Measurements from ENCODE around the gene ACTN4.
A peak's percentile ranks its signal among the peaks of the same experiment; 100 is the strongest.

ACTN4 gene

DNA sequence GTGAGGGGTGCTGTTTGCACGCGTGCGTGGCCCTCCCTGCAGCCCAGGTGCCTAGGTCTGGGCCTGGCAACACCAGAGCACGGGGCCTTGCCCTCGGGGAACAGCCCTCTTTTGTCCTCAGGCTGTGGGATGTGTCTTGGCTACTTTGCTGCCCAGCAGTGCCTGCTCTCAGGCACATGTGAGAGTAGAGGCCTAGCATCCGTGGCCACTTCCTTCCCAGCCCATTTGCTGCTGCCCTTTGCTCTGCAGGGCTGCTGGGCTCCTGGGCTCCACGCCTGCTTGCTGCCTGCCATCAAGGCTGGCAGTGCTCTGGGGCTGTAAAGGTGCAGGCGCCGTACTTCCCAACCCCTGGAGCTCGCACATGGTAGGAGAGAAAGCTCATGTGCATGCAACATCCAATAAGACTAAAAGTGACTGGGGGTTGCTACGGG, 50.2 kb downstream of the ACTN4 start:
- no peak for DNase-seq

DNA sequence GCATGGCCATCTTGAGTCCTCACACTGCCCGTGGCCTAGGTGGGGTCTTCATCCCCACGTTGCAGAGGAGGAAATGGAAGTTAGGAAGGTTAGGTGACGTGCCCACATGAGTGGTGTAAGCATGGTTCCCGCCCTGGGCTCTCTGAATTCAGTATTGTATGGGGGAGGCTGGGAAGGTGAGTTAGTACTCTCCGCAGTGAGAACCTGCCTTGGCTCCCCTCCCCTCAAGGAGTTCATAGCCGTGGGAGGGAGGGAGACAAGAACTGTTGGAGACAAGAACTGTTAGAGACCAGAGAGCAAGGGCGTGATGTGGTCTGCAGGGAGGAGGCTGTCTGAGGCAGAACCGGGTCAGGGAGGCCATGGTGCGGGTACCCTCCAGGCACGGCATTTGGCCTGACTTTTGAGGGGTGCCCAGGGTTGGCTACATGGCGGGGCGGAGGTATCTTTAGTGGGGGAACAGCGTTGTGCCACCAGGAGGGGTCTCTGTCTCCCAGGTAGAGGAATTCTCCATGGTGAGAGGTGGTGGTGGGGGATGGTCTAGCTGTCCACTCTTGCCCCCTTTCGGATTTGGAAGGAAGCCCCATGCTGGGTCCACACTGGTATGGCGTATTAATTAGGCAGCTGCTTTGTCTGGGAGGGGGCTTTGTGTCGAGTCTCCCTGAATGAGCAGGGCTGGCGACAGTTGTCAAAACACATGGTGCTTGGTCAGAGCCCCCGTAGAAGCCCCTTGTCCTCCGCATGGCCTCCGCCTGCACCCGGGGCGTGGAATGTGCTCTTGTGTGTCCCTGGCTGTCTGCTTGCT, 51.0 kb downstream of the ACTN4 start:
- DNase-seq: no peak

DNA sequence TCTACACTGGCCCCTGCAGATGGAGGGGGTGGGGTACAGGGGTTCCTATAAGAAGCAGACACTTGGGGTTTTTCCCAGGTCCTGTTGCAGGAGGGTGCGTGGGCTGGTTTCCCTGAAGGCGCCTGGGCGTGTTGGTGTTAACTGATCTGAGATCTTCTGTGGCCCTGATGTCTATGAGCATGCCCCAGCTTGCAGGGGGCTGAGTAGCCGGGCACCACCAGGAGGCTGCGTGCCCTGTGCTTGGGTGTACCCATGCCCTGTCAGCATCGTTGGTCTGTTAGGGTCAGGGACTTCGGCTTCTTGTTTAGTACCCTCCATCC, 51.5 kb downstream of the ACTN4 start:
- peak; percentile 57 to 80 (median 61) for DNase-seq

DNA sequence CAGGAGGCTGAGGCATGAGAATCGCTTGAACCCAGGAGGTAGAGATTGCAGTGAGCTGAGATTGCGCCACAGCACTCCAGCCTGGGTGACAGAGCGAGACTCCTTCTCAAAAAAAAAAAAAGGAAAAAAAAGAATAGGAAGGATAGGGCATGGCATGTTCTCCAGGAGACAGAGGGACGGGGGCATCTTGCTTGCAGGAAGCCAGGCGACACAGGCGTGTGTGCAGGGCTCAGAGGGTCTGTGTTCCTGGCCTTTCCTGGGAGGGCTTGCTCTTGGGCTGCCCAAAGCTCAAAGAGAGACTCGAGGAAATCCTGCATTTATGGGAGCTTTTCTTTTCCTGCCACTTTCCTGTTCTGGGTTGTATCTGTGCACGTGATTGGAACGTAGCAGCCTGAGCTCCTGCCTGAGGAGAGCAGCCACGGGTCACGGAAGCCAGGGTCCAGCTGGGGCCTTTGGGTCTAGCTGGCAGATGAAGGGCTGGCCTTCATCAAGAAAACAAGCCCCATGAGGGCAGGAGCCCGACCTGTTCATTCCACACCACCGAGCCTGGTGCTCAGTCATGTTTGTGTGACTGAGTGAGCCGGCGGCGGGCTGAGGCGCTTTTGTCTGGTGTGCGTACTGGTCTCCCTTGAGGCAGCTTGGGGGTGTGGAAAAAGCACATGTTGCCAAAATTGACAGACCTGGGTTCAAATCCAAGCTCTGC, 52.3 kb downstream of the ACTN4 start:
- DNase-seq: no peak

DNA sequence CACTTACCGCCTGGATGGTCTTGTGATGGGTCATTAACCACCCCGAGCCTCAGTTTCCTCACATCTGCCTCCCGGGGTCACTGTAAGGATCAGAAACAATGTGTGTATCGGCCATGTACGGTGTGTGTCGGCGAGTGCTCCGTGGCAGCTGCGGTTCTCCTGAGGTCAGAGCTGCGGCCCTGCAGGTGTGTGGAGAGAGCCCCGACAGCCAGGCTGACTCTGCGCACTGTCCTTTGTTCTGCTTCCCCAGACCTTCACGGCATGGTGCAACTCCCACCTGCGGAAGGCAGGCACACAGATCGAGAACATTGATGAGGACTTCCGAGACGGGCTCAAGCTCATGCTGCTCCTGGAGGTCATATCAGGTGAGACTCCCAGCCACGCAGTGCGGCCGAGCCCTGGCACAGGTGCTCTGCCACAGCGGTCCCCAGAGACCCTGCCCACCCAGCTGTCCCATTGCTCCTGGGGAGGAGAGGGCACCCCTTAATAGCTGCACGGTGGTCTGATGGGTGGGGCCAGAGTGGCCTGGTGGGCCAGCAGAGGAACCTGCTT, 53.0 kb downstream of the ACTN4 start:
- no peak for DNase-seq

DNA sequence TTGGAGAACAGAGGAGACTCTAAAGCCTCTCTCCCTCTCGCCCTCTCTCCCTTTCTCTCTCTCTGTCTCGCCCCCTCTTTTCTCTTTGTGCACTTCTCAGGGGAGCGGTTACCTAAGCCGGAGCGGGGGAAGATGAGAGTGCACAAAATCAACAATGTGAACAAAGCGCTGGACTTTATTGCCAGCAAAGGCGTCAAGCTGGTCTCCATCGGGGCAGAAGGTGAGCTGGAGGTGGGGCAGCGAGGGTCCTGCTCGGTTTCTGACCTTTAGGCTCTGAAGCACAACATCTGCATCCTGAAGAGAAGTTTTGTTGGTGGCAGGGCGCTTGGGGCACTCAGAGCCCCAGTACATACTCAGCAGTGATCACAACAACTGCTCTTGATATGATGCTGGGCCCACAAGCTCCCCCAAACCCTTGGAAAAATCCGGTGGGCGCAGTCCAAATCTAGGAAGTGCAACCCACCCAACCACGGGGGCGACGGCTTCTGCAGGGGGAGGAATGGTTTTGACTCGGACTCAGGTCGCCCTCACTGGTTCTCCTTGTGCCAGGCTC, 53.5 kb downstream of the ACTN4 start:
- no peak for DNase-seq

DNA sequence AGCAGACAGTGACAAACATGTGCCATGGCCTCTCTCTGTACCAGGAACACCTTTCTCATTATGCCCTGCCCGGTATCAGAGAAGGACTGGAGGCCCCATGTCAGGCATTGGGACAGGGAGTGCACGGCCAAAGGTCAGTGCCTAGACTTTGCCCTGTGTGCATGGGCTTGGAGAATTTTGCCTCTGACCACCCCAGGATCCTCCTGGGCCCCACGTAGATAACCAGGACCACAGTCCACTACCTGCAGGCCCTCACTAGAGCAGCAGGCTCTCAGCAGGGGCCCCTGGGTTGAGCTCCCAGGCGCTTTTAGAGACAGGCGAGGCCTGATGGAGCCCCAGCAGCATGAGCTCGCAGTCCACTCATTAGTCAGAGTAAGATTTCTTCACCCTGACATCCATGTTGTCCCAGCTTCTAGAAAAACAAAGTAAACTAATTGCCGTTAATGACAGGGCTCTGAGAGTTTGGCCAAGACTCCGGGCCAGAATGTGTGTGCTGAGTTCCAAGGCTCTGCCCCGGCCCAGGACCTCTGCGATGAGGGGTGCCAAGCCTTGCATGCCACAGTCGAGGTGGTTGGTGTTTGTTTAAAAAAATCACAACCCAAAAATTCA, 54.1 kb downstream of the ACTN4 start:
- no peak for DNase-seq

DNA sequence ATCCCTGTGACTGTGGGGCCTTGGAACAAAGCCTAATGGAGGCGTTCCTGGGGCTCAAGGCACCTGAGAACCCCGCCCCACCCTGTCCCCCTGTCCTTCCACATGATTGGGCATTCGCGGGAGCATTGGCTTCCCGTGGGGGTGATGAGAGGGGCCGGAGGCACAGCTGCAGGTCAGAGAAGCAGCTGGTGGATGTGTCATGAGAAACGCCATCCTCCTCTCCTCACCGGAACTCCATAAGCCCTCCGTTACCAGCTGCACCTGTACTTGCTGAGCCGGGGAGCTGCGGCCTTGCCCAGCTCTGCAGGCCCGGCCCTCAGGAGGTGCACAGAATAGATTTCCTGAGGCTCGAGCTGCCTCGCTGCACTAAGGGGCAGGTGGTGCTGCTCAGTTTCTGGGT, 54.8 kb downstream of the ACTN4 start:
- no peak for DNase-seq

DNA sequence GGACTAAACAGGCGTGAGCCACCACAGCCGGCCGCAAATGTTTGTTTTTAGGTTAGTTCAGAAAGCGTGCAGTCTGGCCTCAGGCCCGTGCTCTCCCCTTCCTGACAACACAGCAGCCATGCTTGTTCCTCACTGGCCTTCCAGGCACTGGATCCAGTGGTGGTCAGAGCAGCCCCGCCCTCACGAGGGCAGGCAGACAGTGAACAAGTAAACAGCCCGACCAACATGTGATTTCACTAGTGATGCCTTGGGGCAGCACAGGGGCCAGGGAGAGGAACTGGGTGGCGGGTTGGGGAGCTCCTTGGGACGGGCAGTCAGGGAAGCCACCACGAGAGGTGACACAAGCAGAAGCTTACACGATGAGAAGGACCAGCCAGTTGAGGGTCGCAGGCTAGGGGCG, 56.1 kb downstream of the ACTN4 start:
- no peak for DNase-seq

DNA sequence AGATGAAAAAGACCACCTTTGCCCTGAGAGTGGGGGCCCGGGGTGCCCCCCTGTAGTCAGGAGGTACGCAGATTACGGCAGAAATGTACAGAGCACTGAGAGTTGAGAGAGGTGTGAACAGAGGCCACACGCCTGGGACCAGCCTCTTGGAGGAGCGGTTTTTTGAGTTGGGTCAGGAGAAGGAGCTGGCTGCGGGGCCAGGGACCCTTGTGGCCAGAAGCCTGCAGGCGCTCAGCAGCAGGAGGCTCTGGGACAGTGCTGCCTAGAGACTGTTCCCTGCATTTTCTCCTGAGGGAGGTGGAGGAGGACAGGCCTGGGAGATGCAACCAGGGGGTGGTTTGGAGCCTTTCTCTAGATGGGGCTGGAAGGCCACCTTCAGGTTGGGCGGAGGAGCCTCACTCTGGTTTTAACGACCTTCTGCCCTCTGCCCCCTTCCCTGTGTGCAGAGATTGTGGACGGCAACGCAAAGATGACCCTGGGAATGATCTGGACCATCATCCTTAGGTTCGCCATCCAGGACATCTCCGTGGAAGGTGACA, 57.1 kb downstream of the ACTN4 start:
- DNase-seq: no peak

DNA sequence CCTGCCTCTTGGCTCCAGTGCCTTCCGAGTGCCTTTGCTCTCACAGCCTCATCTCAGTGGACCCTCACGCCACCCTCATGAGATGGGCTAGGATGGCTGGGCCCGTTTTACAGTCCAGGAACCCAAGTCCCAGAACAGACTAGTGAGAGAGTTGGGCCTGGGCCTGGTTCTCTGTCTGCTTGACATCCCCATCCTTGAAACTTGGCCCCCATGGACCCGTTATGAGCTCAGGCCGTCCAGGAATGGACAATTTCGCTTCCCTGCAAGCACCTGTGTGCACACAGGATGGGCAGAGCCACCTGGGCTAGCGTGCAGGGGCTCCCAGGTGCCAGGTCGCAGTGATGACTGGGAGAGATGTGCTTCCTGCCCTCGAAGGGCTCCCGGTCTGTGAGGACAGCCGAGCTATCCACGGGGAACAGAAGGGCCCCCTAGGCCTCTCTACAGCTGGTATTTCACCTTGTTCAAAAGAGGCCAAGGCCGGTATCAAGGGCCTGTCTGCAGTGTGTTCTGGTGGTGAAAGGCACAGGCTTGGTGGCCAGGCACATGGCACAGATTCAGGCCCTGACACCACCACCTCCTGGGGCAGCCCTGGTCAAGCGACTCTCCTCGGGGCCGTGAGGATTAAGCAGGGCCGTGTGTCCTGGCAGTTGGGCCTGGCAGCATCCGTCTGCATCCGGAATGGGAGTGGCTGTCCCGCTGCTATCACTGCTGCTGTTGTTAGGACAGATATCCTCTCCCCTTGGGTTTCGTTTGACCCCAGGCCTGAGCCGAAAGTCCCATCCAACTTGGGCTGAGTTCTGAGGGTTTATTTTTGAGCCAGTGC, 58.0 kb downstream of the ACTN4 start:
- DNase-seq: no peak

DNA sequence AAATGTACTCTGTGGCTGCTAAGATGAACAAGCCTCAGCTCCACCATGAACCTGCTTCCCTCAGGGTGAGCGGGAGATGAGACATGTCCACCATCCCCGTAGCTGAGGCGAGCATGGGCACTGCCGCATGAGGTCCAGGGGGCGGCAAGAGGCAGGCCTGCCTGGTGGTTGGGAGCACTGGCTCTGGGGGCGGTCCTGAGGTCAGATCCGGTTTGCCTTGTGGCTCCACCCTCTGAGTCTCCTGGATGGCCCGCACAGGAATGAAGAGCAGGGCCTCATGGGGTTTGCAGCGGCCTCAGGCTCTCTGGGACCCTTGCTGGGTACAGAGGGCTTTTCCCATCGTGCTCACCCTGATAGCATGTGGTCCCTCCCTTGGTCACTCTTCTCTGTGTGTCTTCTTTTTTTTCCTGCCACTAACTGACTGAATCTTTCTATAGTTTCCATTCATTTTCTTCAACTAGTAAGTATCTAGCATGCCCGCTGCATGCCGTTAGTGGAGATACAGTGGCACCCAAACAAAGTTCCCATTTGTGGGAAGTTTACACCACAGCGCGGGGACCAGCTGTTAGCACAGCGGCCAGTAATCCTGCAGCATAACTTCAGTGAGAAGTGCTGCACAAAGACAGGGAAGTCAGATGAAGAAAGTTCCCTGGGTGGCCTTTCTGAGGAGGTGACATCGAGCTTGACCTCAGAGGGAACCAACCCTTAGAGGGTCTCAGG, 59.5 kb downstream of the ACTN4 start:
- DNase-seq: no peak

DNA sequence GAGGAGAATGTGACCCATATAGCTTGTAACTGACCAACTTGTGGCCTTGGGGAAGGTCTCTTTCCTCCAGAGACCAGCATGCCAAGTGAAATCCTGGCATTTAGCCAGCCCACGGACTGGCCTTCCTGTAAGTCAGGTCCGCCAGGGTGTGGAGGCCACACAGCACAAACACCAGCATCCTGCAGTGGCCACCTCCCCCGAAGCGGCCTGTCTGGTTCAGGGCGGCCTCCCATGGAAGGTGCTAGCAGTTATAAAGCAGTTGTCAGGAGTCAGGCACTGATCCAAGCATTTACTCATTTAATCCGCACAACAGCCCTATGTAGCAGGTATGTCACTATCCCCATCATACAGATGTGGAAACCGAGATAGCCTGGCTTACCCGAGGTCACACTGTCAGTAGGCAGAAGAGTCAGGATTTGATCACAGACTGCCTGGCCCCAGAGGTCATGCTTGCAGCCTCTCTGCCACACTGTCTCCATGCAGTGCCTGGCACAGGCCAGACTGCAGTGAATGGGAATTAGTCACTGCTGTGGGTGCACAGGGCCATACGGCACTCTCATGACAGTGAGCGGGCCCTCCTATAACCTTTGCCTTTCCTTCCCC, 60.2 kb downstream of the ACTN4 start:
- no peak for DNase-seq

DNA sequence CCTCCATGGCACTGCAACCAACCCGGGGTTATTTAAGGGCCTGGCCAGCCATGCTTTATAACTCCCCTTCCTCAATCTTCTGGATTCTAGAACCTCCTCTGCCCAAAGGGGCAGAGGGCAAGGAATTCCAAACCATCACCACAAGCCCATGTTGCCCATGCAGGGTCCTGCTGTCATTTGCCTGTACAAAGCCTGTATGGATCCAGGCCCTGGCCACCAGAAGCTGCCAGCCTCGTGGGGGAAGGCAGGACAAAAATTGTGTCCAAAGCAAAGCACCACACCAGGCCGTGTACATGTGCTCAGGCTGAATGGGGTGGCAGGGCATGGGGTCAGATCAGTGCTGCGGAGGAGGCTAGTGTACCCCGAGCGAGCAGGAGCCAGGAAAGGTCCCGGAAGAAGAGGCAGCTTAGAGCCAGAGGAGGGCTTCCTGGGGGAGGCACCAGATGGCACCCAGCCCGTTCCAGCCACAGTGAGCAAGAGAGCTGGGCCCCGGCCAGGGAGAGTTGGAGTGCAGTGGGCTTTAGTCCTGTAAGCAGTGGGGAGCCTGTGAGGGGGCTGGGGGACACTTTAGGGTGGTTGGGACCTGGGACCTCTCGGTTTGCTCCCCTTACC, 61.1 kb downstream of the ACTN4 start:
- DNase-seq: no peak

DNA sequence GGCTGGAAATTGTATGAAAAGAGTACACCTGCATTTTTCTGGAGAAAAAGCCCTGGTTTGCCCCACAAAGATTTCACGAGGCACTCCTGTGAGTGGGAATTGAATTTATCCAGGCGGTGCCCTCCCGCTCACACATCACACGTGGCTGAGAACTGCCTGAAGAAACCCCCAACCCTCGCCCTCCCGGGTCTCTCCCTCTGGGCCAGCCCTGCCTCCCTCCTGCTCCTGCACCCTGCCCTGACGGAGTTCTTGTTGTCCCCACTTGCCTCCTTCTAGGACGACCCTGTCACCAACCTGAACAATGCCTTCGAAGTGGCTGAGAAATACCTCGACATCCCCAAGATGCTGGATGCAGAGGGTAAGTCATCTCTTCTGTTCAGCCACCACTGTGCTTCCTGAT, 61.7 kb downstream of the ACTN4 start:
- no peak for DNase-seq

DNA sequence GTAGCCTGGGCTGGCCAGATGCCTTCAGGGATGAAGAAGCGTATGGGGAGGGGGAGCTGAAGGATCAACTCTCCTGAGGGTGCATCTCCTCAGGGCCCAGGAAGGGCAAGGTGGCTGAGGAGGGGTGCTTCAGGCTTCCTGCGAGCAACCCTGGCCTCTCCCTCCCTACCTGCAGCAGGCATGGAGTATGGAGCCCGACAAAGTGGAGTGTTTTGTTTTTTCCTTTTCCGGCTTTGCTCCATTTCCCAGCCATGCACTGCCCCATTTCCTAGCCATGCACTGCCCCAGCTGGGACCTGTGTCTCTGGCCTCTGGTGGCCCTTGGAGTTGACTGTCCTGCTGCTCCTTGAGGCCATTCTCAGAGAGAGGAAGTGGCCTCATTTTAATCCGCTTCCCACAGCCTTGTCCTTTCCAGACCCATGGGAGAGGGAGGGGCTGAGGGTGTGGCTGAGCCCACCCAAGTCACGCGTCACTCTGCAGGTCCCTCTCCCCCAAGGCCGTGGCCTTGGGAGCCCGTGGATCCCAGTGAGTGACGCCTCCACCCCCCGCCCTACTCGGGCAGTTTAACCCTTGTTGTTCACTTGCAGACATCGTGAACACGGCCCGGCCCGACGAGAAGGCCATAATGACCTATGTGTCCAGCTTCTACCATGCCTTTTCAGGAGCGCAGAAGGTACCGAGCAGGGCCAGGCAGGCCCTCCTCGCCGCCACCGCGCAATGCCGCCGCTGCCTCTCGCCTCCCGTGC, 62.4 kb downstream of the ACTN4 start:
- no peak for DNase-seq

DNA sequence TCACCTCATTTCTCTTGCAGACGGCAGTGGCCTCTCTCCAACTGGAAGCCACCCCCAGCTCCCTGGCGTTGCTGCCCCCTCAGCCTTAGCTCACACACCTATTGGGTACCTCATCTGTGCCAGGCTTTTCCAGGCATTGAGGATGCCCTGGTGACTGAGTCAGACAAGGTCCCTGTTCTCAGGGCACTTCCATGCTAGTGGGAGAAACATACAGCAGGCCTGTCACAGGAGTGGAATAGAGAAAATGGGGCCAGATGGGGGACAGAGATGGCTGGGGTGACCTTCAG, 62.9 kb downstream of the ACTN4 start:
- DNase-seq: no peak

DNA sequence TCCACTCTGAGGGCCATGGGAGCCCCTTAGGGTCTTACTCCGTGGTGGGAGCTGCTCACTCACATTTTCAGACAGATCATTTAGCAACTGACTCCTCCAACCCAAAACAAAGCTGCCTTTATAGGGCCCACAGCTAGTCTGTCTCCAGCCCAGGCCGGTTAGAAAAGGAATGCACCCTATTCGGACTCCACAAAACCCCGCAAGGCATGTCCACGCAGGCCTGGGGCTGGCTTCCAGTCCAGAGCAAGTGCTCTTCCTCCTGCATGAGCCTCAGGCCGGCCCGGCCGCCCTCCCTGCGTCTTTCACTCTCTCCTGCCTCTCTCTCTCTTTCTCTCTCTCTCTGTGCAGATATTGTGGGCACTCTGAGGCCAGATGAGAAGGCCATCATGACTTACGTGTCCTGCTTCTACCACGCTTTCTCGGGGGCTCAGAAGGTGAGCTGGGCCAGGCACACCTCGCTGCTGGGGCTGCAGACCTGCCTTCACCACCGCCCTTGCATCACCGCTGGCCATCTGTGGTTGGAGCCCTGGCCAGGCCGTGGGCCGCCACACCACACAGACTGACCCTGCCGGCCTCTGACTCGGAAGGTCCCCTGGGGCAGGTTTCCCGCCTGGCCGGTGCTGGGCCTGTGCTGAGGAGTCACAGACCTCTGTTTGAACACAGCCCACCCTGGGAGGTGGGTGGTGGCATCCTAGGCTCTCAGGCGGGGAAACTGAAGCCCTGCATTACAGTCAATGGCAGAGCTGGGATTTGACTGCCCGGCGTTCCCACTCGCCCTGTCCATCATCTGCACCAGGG, 63.7 kb downstream of the ACTN4 start:
- no peak for DNase-seq

DNA sequence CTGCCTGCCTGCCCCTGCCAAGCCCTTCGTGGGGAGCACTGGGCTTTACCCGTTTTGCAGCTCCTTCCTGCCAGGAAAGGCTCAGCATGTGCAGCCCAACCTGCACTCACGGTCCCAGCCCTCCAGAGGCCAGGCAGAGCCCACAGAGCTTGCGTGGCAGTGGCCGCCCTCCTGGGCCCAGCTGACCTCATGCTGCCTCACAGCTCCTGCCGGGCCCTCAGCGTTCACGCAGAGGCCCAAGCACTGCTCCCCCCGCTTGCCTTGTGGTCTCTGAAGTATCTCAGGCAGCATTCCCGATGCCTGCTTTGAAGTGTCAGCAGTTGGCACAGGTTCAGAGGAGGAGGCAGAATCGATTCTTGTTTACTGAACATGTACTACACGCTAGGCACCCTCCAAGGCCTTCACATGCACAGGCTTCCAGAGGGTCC, 64.3 kb downstream of the ACTN4 start:
- DNase-seq: no peak
